Measurements from ENCODE around the gene GPR157. TPM values are rescaled to one million over a fixed set of nuclear protein-coding genes. Genes with fewer than 3 reads are reported as not detected.

Gene GPR157
- polyA plus RNA-seq, 3 donors from 2014 or later: 0.36 to 0.41 TPM; not detected in 1

GRCh38 chr1:9065213-9065751 lies 63.6 kb downstream of the GPR157 start:
- Mint-ChIP-seq H3K4me3 (no peak overlapping the region), H3K4me1 (no peaks in the 10 kb centered on the region), H3K27ac (no peak overlapping the region), H3K27me3 (ENCODE audit: low read depth in 3 of 3) (peaks cover 0 to 4% (median 4%) of the 10 kb centered on the region in 3 donors), H3K36me3 (no peaks in the 10 kb centered on the region), H3K9me3 (no peaks in the 10 kb centered on the region)
- DNase-seq: no peak

DNA sequence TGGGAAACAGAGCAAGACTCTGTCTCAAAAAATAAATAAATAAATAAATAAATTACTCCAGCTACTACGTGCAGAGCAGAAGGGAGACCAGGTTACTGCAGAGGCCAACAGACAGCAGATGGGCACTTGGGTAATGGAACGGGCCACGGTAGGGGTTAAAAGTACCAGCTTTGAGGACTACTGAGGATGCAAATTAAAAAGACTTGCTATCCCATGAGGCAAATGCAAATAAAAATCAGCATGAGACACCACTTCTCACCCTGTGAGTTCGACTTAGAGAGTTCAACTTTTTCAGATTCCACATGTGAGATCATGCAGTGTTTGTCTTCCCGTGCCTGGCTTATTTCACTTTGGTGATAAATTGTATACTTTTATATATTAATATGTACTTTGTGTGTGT lies 66.1 kb downstream of the GPR157 start:
- Mint-ChIP-seq H3K9me3 (no peaks in the 10 kb centered on the region), H3K4me1 (no peaks in the 10 kb centered on the region), H3K36me3 (no peaks in the 10 kb centered on the region), H3K4me3 (no peak overlapping the region), H3K27ac (no peak overlapping the region), H3K27me3 (ENCODE audit: low read depth in 3 of 3) (peaks cover 0 to 4% (median 4%) of the 10 kb centered on the region in 3 donors)
- no peak for DNase-seq

- Mint-ChIP-seq H3K4me3 (no peak overlapping the region), H3K36me3 (no peaks in the 10 kb centered on the region), H3K4me1 (no peaks in the 10 kb centered on the region), H3K9me3 (no peaks in the 10 kb centered on the region), H3K27me3 (ENCODE audit: low read depth in 3 of 3) (peaks cover 0 to 4% (median 4%) of the 10 kb centered on the region in 3 donors), H3K27ac (no peak overlapping the region)
- DNase-seq: no peak
Measured at GRCh38 chr1:9062021-9062471, 66.9 kb downstream of the GPR157 start.

GRCh38 chr1:9061252-9061960 lies 67.5 kb downstream of the GPR157 start:
- Mint-ChIP-seq H3K4me1 (no peaks in the 10 kb centered on the region), H3K27ac (no peak overlapping the region), H3K4me3 (no peak overlapping the region), H3K36me3 (no peaks in the 10 kb centered on the region), H3K9me3 (no peaks in the 10 kb centered on the region), H3K27me3 (ENCODE audit: low read depth in 3 of 3) (peaks cover 0 to 4% (median 4%) of the 10 kb centered on the region in 3 donors)
- no peak for DNase-seq

DNA sequence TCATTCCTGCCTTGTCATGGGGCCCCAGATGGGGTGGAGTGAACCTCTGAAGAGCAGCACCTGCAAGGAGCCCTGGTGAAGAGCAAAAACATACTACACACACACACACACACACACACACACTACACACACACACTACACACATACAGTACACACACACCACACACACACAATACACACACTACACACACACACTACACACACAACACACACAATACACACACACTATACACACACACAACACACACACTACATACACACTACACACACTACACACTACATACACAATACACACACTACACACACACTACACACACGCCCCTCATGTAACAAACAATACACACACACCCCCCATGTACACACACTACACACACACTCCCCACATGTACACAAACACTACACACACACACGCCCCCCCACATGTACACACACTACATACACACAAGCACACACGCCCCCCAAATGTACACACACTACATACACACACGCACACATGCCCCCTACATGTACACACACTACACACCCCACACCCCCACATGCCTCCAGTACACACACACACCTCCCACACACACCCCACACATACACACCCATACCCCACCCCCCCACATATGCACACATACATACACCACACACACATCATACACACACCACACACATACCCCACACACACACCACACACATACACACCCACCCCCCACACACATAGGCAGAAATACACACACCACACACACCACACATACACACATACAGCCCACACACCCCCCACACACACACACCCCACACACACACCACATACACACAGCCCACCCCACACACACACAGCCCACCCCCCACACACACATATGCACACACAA lies 68.8 kb downstream of the GPR157 start:
- DNase-seq: no peak
- H3K36me3 Mint-ChIP-seq: no peaks in the 10 kb centered on the region
- H3K27me3 Mint-ChIP-seq (ENCODE audit: low read depth in 3 of 3): peaks cover 0 to 4% (median 4%) of the 10 kb centered on the region in 3 donors
- no peaks in the 10 kb centered on the region for H3K9me3 Mint-ChIP-seq
- H3K4me1 Mint-ChIP-seq: no peaks in the 10 kb centered on the region
- no peak overlapping the region for H3K27ac Mint-ChIP-seq
- H3K4me3 Mint-ChIP-seq: no peak overlapping the region

DNA sequence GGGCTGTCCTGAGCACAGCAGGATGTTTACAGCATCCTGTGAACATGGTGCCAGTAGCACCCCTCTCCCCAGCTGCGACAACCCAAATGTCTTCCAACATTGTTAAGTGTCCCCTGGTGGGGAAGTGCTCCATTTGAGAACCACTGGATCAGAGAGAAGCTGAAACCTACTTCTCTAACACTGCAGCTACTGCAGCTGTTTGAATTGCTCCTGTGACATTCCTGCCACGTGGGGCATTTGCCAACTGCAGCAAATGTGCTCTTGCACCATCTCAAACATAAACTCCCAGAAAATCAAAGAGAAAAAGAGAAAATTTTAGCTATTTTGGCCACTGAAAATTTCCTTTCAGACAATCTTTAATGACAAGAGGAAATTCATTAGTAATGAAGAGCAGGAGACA lies 70.4 kb downstream of the GPR157 start:
- no peak overlapping the region for H3K27ac Mint-ChIP-seq
- H3K9me3 Mint-ChIP-seq: no peaks in the 10 kb centered on the region
- no peaks in the 10 kb centered on the region for H3K4me1 Mint-ChIP-seq
- H3K4me3 Mint-ChIP-seq: no peak overlapping the region
- DNase-seq: no peak
- peaks cover 2 to 4% (median 2%) of the 10 kb centered on the region in 3 donors for H3K27me3 Mint-ChIP-seq (ENCODE audit: low read depth in 3 of 3)
- H3K36me3 Mint-ChIP-seq: no peaks in the 10 kb centered on the region

DNA sequence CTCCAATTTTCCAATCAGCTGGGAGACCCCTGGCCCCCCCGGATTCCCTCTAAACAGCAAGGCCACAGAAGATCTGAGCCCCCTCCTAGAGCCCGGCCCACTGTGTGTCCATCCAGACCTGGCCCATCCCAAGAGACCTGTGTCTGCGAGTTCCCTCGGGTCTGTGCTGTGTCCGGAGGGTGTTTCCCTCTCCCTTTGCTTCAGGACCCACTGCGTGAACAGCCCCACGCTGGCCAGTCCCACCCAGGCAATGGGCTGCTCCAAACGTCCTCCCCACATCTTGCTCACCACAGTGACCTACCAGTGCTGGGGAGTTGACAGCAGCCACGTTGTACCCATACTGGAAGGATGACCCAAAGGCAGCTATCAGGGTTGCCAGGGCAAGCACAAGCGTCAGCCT lies 71.1 kb downstream of the GPR157 start:
- Mint-ChIP-seq H3K9me3 (no peaks in the 10 kb centered on the region), H3K27ac (no peak overlapping the region), H3K4me1 (no peaks in the 10 kb centered on the region), H3K4me3 (no peak overlapping the region), H3K27me3 (ENCODE audit: low read depth in 3 of 3) (peaks cover 2 to 4% (median 2%) of the 10 kb centered on the region in 3 donors), H3K36me3 (no peaks in the 10 kb centered on the region)
- no peak for DNase-seq

DNA sequence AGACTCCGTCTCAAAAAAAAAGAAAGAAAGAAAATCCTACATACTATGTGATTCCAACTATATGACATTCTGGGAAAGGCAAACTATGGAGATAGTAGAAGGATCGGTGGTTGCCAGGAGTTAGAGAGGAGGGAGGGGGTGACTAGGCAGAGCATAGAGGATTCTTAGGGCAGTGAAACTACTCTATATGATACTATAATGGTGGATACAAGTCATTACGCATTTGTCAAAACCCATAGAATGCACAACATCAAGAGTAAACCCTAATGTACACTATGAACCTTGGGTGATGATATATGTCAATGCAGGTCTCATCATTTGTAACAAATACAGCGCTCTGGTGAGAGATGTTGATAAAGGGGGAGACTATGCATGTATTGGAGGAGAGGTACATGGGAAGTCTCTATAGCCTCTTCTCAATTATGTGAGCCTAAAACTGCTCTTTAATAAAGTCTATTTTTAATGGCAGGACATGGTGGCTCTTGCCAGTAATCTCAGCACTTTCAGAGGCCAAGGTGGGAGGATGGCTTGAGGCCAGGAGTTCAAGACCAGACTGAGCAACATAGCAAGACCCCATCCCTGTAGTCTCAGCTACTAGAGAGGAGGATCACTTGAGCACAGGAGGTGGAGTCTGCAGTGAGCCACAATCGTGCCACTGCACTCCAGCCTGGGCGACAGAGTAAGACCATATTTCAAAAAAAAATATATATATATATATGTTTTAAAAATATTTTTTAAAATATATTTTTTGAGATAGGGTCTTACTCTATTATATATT lies 76.4 kb downstream of the GPR157 start:
- Mint-ChIP-seq H3K9me3 (no peaks in the 10 kb centered on the region), H3K4me3 (no peak overlapping the region), H3K4me1 (no peaks in the 10 kb centered on the region), H3K36me3 (no peaks in the 10 kb centered on the region), H3K27ac (no peak overlapping the region), H3K27me3 (ENCODE audit: low read depth in 3 of 3) (peaks cover 2% of the 10 kb centered on the region in 3 donors)
- DNase-seq: no peak

DNA sequence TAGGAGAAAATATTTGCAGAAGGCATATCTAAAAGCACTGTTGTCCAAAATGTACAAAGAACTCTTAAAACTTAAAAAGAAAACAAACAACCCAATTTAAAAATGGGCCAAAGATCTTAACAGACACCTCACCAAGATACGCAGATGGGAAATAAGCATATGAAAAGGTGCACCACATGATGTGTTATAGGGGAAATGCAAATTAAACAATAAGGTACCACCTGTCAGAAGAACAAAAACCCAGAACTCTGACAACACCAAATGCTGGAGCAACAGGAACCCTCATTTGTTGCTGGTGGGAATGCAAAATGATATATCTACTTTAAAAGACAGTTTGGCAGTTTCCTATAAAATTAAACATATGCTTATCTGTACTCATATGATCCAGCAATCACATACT lies 77.5 kb downstream of the GPR157 start:
- no peak overlapping the region for H3K27ac Mint-ChIP-seq
- H3K4me3 Mint-ChIP-seq: no peak overlapping the region
- no peaks in the 10 kb centered on the region for H3K36me3 Mint-ChIP-seq
- H3K27me3 Mint-ChIP-seq (ENCODE audit: low read depth in 3 of 3): peaks cover 2% of the 10 kb centered on the region in 3 donors
- no peaks in the 10 kb centered on the region for H3K9me3 Mint-ChIP-seq
- no peak for DNase-seq
- H3K4me1 Mint-ChIP-seq: no peaks in the 10 kb centered on the region

GRCh38 chr1:9050803-9051202 lies 78.1 kb downstream of the GPR157 start:
- peaks cover 2% of the 10 kb centered on the region in 3 donors for H3K27me3 Mint-ChIP-seq (ENCODE audit: low read depth in 3 of 3)
- DNase-seq: no peak
- H3K4me3 Mint-ChIP-seq: no peak overlapping the region
- H3K27ac Mint-ChIP-seq: no peak overlapping the region
- H3K4me1 Mint-ChIP-seq: no peaks in the 10 kb centered on the region
- H3K36me3 Mint-ChIP-seq: no peaks in the 10 kb centered on the region
- H3K9me3 Mint-ChIP-seq: no peaks in the 10 kb centered on the region

Other genes starting within 250 kb of the GPR157 start
- not detected for gene CA6, start 183.2 kb downstream of the GPR157 start, polyA plus RNA-seq
- gene SLC2A7, start 102.7 kb downstream of the GPR157 start, polyA plus RNA-seq: not detected
- gene SLC2A5, start 59.5 kb downstream of the GPR157 start, polyA plus RNA-seq: under 1 TPM in 1 of 3 donors, not detected in 2; 0.07 TPM
- gene H6PD, start 105.7 kb upstream of the GPR157 start, polyA plus RNA-seq: 10 to 100 TPM in 1 of 3 donors, 1 to 10 TPM in 2; 6.2 to 15.4 (median 9.0) TPM
- gene SPSB1, start 163.8 kb upstream of the GPR157 start, polyA plus RNA-seq: 1 to 10 TPM in 2 of 3 donors, not detected in 1; 2.4 to 6.6 TPM